GM12865 (cell line): Measurements from ENCODE around the gene TCAP.
"Not testable (repeated sequence)": the region's sequence is repeated elsewhere in the genome, so short reads cannot be mapped to it uniquely, and the experiment has no call there.

Experiments used
- DNase-seq: peaks from one replicate; pipeline ENCODE4 v3.0.0; 2010; ENCODE audit warnings: low read depth
- H3K4me3 ChIP-seq: 2 replicates; pipeline ENCODE4 v1.5.1; 2011; ENCODE audit warnings: mild to moderate bottlenecking, low read depth, low read length, control low read depth
- TF ChIP-seq, protein P1 (sequence below): IDR thresholded peaks from 2 replicates; pipeline ENCODE4 v1.5.1; 2011; ENCODE audit warnings: low read length, control low read depth, low read depth, inconsistent platforms; ENCODE audit not compliant: insufficient read depth; ENCODE audit errors: missing control alignments

TCAP gene

DNA sequence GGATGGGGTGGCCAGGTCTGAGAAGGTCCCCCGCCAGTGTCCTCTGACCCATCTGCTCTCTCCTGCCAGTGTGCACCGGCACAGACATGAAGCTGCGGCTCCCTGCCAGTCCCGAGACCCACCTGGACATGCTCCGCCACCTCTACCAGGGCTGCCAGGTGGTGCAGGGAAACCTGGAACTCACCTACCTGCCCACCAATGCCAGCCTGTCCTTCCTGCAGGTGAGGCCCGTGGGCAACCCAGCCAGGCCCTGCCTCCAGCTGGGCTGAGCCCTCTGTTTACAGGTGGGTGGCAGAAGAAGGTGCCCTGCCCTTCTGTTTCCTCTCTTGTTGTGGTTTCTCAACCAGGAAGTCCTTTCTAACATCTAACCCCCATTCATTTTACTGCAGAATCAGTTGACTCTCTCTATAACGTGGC, 41.8 kb downstream of the TCAP start:
- TF ChIP-seq, protein P1, sequence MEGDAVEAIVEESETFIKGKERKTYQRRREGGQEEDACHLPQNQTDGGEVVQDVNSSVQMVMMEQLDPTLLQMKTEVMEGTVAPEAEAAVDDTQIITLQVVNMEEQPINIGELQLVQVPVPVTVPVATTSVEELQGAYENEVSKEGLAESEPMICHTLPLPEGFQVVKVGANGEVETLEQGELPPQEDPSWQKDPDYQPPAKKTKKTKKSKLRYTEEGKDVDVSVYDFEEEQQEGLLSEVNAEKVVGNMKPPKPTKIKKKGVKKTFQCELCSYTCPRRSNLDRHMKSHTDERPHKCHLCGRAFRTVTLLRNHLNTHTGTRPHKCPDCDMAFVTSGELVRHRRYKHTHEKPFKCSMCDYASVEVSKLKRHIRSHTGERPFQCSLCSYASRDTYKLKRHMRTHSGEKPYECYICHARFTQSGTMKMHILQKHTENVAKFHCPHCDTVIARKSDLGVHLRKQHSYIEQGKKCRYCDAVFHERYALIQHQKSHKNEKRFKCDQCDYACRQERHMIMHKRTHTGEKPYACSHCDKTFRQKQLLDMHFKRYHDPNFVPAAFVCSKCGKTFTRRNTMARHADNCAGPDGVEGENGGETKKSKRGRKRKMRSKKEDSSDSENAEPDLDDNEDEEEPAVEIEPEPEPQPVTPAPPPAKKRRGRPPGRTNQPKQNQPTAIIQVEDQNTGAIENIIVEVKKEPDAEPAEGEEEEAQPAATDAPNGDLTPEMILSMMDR: no peak
- no peak for DNase-seq
- H3K4me3 ChIP-seq: no peak overlapping the region

- no peak for DNase-seq
- TF ChIP-seq, protein P1: no peak
- no peak overlapping the region for H3K4me3 ChIP-seq
Observed at GRCh38 chr17:39709319-39709997, 44.3 kb downstream of the TCAP start.

DNA sequence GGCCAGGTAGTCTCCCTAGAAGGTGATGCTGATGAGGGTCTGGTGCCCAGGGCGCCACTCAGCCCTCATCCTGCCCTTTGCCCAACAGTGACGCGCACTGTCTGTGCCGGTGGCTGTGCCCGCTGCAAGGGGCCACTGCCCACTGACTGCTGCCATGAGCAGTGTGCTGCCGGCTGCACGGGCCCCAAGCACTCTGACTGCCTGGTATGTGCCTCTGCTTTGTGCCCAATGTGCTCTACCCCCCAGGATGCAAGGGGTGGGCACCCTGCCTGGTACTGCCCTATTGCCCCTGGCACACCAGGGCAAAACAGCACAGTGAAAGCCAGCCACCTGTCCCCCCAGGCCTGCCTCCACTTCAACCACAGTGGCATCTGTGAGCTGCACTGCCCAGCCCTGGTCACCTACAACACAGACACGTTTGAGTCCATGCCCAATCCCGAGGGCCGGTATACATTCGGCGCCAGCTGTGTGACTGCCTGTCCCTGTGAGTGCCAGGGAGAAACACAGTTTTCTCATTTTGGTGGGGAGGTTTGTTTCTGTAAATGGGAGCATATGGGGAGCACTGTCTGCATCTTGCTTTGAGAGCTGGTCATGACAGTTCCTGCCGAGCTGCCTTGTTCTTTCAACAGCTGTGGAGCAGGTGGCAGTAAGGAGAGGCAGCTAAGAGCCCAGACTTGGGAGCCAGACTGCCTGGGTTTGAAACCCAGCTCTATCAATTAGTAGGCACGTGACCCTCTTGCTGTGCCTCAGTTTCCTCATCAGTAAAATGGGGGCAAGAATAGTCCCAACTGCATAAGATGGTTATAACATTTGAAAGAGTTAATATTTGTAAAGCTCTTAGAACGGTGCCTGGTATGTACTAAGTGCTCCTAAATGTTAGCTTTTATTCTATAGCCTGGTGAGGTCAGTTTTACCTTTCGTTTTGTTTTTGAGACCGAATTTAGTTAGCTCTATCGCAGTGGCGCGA, 45.1 kb downstream of the TCAP start:
- TF ChIP-seq, protein P1: no peak
- no peak overlapping the region for H3K4me3 ChIP-seq
- no peak for DNase-seq

DNA sequence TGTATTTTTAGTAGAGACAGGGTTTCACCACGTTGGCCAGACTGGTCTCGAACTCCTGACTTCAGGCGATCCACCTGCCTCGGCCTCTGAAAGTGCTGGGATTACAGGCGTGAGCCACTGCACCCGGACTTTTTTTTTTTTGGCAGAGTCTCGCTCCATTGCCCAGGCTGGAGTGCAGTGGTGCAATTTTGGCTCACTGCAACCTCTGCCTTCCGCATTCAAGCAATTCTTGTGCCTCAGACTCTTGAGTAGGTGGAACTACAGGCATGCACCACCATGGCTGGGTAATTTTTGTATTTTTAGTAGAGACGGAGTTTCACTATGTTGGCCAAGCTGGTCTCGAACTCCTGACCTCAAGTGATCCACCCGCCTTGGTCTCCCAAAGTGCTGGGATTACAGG, 45.9 kb downstream of the TCAP start:
- not testable (repeated sequence) for DNase-seq, H3K4me3 ChIP-seq

DNA sequence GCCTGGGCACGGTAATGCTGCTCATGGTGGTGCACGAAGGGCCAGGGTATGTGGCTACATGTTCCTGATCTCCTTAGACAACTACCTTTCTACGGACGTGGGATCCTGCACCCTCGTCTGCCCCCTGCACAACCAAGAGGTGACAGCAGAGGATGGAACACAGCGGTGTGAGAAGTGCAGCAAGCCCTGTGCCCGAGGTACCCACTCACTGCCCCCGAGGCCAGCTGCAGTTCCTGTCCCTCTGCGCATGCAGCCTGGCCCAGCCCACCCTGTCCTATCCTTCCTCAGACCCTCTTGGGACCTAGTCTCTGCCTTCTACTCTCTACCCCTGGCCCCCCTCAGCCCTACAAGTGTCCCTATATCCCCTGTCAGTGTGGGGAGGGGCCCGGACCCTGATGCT, 46.7 kb downstream of the TCAP start:
- DNase-seq: no peak
- TF ChIP-seq, protein P1: no peak
- no peak overlapping the region for H3K4me3 ChIP-seq

DNA sequence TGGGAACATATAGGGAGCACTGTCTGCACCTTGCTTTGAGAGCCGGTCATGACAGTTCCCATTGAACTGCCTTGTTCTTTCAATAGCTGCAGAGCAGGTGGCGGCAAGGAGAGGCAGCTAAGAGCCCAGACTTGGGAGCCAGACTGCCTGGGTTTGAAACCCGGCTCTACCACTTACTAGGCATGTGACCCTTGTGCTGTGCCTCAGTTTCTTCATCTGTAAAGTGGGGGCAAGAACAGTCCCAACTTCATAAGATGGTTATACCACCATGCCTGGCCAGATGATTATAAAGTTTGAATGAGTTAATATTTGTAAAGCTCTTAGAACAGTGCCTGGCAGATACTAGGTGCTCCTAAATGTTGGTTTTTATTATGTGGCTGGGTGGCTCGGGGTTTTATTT, 49.1 kb downstream of the TCAP start:
- TF ChIP-seq, protein P1: no peak
- no peak overlapping the region for H3K4me3 ChIP-seq
- DNase-seq: no peak

DNA sequence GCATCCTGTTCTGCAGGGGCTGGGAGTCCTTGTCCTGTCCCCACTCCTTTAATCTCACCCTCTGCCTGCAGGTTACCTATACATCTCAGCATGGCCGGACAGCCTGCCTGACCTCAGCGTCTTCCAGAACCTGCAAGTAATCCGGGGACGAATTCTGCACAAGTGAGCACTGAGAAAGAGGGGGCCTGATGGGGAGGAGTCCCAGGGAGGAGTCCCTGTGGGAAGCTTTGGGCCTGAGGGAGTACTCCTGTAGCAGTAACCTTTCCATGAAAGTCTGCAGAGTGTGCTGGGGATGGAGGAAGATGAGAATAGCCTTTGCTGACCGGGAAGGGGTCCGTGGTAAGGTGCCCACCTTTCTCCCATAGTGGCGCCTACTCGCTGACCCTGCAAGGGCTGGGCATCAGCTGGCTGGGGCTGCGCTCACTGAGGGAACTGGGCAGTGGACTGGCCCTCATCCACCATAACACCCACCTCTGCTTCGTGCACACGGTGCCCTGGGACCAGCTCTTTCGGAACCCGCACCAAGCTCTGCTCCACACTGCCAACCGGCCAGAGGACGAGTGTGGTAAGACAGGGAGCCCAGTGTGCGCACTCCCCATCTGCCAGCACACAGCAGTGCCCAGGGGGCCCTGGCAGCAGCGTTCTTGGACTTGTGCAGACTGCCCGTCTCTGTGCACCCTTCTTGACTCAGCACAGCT, 50.4 kb downstream of the TCAP start:
- no peak overlapping the region for H3K4me3 ChIP-seq
- TF ChIP-seq, protein P1: no peak
- DNase-seq: no peak
